Right lobe of liver (tissue), 4 donors: ENCODE data around the gene ZNF180.

Experiments
- CTCF ChIP-seq, 4 donors: fragments of 200-600 bp in 3 of 4; fragments of 450-650 bp in 1 of 4; IDR thresholded peaks; one replicate each; pipeline versions ENCODE4 v1.5.1 to v1.8.0; 2016 to 2022; ENCODE audit warnings: antibody characterized with exemption in 4 of 4, mild to moderate bottlenecking in 2 of 4
- POLR2A ChIP-seq: fragments of 450-650 bp; IDR thresholded peaks from one replicate; pipeline ENCODE4 v1.6.1; 2017; ENCODE audit warnings: antibody characterized with exemption, mild to moderate bottlenecking
- donor health status: DM: no; HTN: no; CAD: no.
- donor health status: DM: no; HTN: no; CAD: no.
- donor health status: DM: no; HTN: yes; CAD: no.

- no peak for TF ChIP-seq POLR2A
- no peak for TF ChIP-seq CTCF (IDR thresholded peaks at IDR 0.05)
Observed at GRCh38 chr19:44430956-44431355, 69.4 kb downstream of the ZNF180 start.
